ENCODE measurements around the gene NUDT16L1.

NUDT16L1 gene

DNA sequence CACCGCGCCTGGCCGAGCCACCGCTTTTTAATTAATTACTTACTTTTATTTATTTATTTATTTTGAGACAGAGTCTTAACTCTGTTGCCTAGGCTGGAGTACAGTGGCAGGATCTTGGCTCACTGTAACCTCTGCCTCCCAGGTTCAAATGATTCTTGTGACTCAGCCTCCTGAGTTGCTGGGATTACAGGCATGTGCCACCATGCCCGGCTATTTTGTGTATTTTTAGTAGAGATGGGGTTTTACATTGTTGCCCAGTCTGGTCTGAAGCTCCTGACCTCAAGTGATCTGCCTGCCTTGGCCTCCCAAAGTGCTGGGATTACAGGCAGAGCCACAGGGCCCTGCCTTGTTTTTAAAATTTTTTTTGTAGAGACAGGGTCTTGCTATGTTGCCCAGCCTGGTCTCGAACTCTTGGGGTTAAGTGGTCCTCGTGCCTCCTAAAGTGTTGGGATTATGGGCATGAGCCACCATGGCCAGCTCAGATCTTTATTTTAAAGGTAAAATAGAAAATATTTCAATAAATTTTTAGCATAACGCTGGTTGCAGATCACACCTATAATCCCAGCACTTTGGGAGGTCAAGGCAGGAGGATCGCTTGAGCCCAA is 18.3 kb upstream of the NUDT16L1 start:
- no peak for TF ChIP-seq CTCF (IDR thresholded peaks at IDR 0.05; ENCODE audit: low read depth, low read length, missing control alignments)
- no peak for DNase-seq (ENCODE audit: extremely low read depth, low read depth)
- H3K4me3 ChIP-seq (replicated peaks; ENCODE audit: low read depth, low read length): no peak overlapping the region

DNA sequence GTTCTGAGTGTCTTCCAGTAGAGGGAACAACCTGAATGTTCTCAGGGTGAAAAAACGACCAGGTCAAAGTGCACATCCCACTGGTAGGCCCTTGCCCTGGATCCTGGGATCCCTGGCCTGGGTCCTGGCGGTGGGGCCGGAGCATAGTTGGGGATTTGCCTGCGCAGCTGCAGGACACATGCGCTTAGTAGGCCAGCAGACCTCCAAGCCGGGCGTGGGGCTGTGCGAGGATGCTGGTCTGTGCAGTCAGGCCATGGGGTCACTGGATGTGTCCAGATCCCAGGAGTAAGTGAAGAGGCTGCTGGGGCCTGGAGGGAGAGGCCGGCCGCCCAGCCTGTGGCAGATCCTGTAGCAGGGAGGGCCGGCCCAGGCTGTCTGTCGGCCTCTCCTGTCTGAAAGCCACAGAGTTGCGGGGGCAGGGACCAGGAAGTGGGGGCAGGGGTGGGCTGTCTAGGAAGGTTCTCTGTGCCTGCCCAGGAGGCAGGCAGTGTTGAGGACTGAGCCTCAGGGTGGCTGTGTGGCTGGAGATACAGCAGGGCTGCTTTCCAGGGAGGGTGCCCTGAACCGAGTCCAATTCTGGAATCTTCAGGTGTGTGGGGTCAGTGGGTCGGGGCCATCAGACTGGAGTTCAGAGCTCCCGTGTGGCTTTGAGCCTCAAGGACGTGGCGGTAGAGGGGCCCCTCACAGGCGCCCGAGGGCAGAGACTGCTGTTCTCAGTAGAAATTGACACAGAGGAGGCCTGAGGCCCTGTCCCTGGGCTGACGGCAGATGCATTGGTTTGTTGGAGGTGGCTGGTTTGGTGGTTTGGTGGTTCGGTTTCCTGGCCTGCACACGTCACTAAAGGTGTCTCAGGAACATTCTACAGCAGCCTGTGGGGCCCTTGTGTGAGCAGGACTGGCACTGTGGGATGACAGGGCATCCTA is 17.2 kb upstream of the NUDT16L1 start:
- no peak overlapping the region for H3K4me3 ChIP-seq (replicated peaks; ENCODE audit: low read depth, low read length)
- no peak for DNase-seq (ENCODE audit: extremely low read depth, low read depth)
- TF ChIP-seq CTCF (IDR thresholded peaks at IDR 0.05; ENCODE audit: low read depth, low read length, missing control alignments): no peak

GRCh38 chr16:4676831-4677230 is 16.5 kb upstream of the NUDT16L1 start:
- H3K4me3 ChIP-seq (replicated peaks; ENCODE audit: low read depth, low read length): no peak overlapping the region
- TF ChIP-seq CTCF (IDR thresholded peaks at IDR 0.05; ENCODE audit: low read depth, low read length, missing control alignments): no peak
- DNase-seq (ENCODE audit: extremely low read depth, low read depth): no peak

DNA sequence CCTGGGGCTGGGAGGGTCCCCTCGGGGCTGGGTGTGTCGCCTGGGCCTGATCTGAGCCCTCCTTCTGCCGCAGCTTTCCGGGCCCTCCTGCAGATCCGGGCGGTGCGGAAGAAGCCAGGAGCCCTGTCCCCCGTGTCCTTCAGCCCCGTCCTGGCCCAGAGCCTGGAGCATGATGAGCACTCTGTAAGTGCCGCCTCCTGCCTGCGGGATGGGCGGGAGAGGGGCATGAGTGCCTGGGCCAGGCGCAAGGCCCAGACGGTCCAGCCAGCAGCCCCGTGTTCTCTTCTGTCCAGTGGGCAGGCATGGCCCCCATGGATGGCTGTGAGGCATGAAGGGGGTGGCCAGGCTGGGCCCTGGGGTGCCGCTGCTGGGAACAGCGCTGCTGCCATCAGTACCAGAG is 16.0 kb upstream of the NUDT16L1 start:
- no peak for DNase-seq (ENCODE audit: extremely low read depth, low read depth)
- TF ChIP-seq CTCF (IDR thresholded peaks at IDR 0.05; ENCODE audit: low read depth, low read length, missing control alignments): no peak
- no peak overlapping the region for H3K4me3 ChIP-seq (replicated peaks; ENCODE audit: low read depth, low read length)

GRCh38 chr16:4677994-4678393 is 15.4 kb upstream of the NUDT16L1 start:
- no peak for DNase-seq (ENCODE audit: extremely low read depth, low read depth)
- TF ChIP-seq CTCF (IDR thresholded peaks at IDR 0.05; ENCODE audit: low read depth, low read length, missing control alignments): no peak
- H3K4me3 ChIP-seq (replicated peaks; ENCODE audit: low read depth, low read length): no peak overlapping the region

DNA sequence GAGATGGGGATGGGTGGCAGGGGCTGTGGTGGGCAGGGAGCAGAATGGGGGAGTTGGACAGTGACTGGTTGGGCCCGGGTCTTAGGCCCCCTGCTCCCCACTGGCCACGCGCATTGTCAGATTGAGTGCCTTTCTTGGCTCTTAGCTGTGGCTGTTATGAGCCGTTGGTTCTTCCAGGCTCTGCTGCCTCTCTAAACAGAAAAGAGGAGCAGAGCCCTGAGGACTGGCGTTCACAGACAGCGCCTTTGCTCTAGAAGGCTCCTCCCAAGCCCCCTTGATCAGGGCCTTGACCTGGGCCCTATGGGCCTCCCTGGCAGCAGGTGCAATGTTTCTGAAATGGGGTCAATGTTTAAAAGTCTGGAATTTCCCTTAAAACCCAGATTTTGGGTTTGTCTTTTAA is 14.8 kb upstream of the NUDT16L1 start:
- no peak for TF ChIP-seq CTCF (IDR thresholded peaks at IDR 0.05; ENCODE audit: low read depth, low read length, missing control alignments)
- no peak for DNase-seq (ENCODE audit: extremely low read depth, low read depth)

More for the DNA sequence above, 14.8 kb upstream of the NUDT16L1 start:
- H3K4me3 ChIP-seq (replicated peaks; ENCODE audit: low read depth, low read length): no peak overlapping the region

All from HFF-Myc (cell line).